VCaP (cell line): ENCODE data around the gene CPPED1.
"Not testable (repeated sequence)": the region's sequence is repeated elsewhere in the genome, so short reads cannot be mapped to it uniquely, and the experiment has no call there.

Experiments
- H3K27ac ChIP-seq: fragments of 450-650 bp; 2 replicates; pipeline ENCODE4 v1.5.1; 2017
- TF ChIP-seq, protein P1 (sequence below): fragments of 450-650 bp; conservative IDR thresholded peaks from 2 replicates; pipeline ENCODE4 v1.5.1; 2017; ENCODE audit warnings: mild to moderate bottlenecking, moderate library complexity

Gene CPPED1

DNA sequence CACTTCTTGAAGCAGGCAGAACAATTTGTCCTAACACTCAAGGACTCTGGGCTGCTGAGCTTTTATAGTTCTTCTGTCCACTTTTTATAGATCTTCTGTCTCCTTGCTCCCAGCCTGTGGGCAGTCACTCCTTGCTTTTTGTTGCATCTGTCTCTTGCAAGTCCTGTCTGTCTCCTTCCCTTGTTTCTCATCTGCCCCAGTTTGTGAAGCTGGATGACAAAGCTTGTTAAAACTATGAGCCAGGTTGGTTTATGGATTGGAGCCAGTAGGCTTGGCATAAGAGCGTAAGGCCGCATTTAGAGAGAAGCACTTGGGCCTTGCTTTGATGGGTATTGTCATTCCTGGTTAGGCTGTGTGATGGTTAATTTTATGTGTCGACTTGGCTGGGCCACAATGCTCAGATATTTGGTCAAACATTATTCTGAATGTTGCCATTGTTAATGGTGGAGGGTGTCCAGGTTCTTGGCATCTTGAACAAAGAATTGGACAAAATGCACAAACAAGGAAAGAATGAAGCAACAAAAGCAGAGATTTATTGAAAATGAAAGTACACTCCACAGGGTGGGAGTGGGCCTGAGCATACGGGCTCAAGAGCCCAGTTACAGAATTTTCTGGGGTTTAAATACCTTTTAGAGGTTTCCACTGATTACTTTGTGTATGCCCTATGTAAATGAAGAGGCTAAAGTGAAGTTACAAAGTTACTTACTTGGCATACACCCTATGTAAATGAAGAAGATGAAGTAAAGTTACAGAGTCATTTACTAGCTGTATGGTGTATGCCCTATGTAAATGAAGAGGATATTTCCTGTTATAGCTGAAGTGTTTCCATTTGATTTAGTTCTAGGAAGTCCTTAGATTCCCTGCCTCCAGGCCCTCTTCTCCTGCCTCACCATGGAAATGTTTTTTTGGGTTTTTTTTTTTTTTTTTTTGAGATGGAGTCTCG, 8.0 kb upstream of the CPPED1 start:
- TF ChIP-seq, protein P1, sequence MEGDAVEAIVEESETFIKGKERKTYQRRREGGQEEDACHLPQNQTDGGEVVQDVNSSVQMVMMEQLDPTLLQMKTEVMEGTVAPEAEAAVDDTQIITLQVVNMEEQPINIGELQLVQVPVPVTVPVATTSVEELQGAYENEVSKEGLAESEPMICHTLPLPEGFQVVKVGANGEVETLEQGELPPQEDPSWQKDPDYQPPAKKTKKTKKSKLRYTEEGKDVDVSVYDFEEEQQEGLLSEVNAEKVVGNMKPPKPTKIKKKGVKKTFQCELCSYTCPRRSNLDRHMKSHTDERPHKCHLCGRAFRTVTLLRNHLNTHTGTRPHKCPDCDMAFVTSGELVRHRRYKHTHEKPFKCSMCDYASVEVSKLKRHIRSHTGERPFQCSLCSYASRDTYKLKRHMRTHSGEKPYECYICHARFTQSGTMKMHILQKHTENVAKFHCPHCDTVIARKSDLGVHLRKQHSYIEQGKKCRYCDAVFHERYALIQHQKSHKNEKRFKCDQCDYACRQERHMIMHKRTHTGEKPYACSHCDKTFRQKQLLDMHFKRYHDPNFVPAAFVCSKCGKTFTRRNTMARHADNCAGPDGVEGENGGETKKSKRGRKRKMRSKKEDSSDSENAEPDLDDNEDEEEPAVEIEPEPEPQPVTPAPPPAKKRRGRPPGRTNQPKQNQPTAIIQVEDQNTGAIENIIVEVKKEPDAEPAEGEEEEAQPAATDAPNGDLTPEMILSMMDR, result no peak
- peak overlapping the region; percentile 54 for H3K27ac ChIP-seq

DNA sequence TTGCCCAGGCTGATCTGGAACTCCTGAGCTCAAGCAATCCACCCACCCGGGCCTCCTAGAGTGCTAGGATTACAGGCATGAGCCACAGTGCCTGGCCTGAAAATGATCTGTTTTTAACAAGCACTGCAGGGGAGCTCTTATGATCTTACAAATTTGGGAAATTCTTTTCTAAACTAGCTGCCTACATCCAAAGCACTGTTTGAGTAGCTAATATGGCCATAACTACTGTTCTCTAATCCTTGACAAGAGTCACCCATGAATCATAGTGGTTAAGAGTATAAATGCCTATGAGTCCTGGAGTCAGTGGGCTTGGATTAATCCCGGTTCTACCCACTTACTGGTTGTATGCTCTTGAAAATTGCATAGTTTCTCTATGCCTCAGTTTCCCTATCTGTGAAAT, 1.4 kb upstream of the CPPED1 start:
- TF ChIP-seq, protein P1, result no peak

DNA sequence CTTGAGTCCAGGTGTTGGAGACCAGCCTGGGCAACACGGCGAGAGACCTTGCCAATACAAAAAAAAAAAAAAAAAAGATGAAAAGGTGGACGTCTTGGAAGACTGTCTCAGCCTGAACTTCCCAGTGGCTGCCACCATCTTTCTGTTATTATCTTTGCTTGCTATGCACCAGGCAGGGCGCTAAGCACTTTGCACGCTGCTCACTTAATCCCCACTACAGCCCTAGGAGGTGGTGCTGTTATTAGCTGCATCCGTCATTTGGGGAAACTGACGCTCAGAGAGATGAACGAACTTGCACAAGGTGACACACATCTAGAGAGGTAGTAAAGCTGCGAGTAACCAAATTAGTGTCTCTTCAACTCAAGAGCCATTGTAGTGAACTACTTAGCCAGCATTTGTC, 708 bp upstream of the CPPED1 start:
- TF ChIP-seq, protein P1, result no peak
- peak overlapping the region; percentile 73; the same call in 1 of the 2 replicates for H3K27ac ChIP-seq

More for the DNA sequence above, 1.4 kb upstream of the CPPED1 start:
- no peak overlapping the region for H3K27ac ChIP-seq

DNA sequence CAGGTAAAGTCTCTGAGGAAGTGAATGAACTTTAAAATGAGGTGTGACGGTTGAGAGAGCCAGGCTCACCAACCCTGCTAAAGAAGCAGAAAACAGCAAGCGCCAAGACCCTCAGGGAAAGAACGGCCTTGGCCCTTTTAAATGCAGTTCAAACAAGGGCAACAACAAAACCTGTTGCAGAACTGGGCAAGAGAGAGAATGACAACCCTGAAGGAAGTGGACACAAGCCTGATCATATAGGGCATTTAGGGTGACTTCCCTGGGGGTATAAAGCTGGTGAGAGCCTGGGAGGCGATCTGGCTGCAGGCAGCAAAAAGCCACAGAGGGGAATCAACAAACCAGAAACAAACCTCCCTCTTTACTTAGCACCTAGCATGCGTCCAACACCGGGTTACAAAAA, 1.0 kb downstream of the CPPED1 start:
- H3K27ac ChIP-seq, result no peak overlapping the region
- TF ChIP-seq, protein P1, result no peak

DNA sequence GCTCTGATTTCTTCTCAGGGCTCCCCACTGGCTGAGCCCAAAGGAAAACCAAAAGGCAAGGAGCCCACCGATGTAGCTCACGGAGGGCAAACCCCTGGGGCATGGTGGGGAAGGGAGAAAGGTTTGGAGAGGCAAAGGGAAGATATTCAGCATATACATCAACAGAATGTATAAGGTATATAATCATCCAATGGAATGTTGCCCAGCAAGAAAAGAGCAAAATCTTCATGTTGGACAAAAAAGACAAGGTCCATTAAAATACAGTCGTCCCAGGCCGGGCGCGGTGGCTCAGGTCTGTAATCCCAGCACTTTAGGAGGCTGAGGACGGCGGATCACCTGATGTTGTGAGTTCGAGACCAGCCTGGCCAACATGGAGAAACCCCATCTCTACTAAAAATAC, 1.6 kb downstream of the CPPED1 start:
- H3K27ac ChIP-seq, result no peak overlapping the region
- TF ChIP-seq, protein P1, result no peak

DNA sequence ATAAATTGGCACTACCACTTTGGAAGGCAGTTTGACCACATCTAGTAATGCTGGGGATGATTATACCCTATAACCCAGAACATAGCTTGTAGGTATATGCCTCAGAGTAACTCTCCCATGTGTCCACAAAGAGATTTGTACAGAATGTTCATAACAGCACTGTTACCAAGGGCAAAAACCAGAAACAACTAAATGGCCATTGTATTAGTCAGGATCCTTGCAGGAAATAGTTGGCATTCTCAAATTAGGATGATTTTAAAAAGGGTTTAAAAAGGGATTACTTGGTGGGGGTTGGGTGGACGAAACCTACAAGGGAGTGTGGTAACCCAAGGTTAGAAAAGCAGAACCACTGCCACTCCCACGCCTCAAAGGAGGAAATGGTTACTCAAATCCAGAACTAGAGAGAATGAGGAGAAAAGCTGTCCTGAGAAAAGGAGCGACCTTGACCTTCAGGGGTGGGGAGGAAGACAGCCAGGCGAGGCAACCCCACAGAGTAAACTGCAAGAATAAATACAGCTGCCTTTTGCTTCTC, 2.1 kb downstream of the CPPED1 start:
- TF ChIP-seq, protein P1, result no peak
- H3K27ac ChIP-seq, result no peak overlapping the region

DNA sequence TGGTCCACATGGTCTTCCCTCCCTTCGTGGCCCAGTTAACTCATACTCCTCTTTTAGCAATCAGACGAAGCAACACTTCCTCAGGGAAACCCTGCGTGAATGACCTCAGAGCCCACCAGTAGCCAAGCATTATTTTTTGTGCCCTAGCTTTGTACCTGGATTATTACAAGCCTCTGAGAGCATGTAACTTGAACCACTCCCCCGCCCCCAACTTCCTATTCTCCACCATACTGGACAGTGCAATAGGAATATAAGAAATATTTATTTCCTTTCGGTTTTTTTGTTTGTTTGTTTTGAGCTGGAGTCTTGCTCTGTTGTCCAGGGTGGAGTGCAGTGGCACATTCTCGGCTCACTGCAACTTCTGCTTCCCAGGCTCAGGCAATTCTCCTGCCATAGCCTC, 2.9 kb downstream of the CPPED1 start:
- TF ChIP-seq, protein P1, result no peak

DNA sequence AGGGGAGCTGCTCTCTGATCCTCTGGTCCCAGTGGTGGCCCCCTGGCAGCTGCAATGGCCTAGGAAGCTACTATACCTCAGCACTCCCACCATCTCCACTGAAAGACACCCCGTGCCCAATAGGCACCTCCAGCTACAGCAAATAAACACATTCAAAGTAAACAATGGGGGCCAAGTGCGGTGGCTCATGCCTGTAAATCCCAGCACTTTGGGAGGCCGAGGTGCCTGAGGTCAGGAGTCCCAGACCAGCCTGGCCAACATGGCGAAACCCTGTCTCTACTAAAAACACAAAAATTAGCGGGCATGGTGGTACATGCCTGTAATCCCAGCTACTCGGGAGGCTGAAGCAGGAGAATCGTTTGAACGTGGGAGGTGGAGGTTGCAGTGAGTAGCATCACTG, 3.7 kb downstream of the CPPED1 start:
- not testable (repeated sequence) for H3K27ac ChIP-seq

More for the DNA sequence above, 2.9 kb downstream of the CPPED1 start:
- no peak overlapping the region for H3K27ac ChIP-seq
